NCI-H510A treated with DMSO at 0.1 percent for 48 hours (cell line): ENCODE measurements around the gene GLYATL1B.
"Not testable (repeated sequence)": the region's sequence is repeated elsewhere in the genome, so short reads cannot be mapped to it uniquely, and the experiment has no call there.

Experiments
- DNase-seq: peaks from one replicate; lab custom pipeline; 2025; lab: John Stamatoyannopoulos, UW

GLYATL1B gene

GRCh38 chr11:59086007-59086406, at the start of gene GLYATL1B:
TSS of gene GLYATL1B (plus strand) at chr11:59086307. CDS start at chr11:59086307, 0 bp downstream.
- not testable (repeated sequence) for DNase-seq

- DNase-seq, result not testable (repeated sequence)
These were observed 49.6 kb upstream of the GLYATL1B start for GRCh38 chr11:59036542-59036941.

GRCh38 chr11:59037434-59037833, 48.7 kb upstream of the GLYATL1B start:
- DNase-seq, result not testable (repeated sequence)

DNA sequence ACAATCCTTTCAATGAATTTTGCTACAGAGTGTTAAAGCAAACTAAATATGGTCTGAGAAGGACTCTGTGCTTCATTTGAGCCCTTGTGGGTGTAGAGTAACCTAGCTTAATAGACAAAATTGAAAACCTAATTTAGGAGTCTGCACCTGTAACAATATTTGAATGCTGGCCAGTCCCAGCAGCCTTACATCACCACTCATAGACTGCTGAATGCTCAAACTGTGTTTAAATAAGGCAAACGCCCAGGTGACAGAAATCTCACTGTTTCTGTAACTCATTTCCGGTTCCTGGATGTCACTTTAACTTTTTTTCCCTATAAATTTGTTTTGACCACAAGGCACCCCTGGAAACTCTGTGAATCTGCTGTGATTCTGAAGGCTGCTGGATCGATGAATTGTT, 45.5 kb upstream of the GLYATL1B start:
- DNase-seq, result peak; percentile 52

GRCh38 chr11:59051383-59051782, 34.7 kb upstream of the GLYATL1B start:
- not testable (repeated sequence) for DNase-seq

DNA sequence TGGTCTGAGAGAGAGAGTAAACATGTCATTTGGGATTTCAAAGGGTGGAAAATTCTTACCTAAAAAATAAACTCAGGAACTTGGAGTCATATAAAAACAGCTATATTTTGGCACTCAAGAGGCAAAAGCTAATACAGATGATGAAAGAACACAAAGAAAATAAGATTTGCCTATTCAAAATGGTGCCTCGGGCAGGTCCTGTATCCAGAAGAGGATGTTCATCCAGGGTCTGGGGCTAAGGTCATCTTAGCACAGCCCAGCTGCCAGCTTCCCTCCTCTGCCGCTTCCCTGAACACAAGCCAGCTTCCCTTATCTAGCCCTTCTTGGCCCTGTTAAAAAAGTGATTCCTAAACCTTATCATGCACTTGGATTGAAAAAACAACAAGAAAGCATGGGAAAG, 33.8 kb upstream of the GLYATL1B start:
- DNase-seq, result not testable (repeated sequence)

- no peak for DNase-seq
These were observed 32.7 kb upstream of the GLYATL1B start for GRCh38 chr11:59053387-59053786.

DNA sequence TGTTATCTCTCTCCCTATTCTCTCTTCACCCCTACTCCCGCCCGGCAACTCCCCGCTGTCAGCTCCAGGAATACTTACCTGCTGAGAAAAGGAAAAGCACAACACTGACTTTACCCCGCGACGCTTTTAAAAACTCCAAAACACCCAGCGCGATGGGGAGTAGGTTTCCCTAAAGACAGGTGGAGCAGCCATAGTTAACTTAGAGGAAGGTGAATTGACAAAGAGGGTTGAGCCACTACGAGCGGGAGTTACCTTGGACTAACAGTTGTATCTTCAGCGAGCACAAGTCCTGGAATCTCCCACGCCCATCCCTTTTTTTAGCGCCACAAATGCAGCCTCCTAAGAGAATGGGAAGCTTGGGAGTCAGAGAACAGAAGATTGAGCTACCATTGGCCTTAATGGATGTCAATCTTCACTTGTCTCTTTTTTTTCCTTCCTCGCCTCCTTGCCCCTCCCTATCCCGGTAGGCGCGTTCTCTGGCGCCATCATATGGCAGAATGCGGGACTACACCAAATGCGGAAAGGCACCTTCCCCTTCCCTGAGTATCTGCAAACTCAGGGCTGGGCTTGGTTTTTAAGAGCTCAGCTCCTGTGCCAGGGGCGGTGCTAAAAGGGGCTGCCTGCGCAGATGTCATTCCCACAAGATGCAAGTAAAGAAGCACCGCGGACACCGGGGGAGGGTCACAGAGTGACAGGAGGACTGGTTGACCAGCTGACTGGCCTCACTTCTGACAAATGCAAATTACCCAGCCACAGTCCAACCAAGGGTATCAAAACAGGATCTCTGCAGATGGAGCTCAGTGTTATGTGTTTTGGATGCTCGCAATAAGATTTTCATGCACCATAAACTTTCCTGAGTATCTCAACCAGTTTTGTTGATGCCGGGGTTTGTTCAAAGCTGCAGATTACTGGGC, 27.7 kb upstream of the GLYATL1B start:
- DNase-seq, result peak; percentile 77

DNA sequence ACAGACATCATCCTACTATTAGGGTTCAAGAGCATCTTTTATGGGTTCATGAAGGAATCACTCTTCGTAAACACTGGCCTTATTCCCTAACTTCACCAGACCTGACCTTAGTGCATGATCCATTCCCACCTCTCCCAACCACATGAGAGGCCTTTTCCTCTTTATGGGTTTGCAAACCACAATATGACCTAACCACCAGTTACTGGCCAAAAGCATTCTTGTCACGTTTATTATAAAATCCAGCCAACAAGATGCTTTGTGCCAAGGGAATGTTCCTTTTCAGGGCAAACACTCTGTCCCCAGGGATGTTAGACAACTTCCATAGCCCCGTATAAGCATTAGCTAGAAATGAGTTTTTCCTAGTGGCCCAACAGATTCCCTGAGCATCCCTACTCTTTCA, 26.0 kb upstream of the GLYATL1B start:
- DNase-seq, result not testable (repeated sequence)

- no peak for DNase-seq
These were observed 23.2 kb upstream of the GLYATL1B start for GRCh38 chr11:59062602-59063529.

DNA sequence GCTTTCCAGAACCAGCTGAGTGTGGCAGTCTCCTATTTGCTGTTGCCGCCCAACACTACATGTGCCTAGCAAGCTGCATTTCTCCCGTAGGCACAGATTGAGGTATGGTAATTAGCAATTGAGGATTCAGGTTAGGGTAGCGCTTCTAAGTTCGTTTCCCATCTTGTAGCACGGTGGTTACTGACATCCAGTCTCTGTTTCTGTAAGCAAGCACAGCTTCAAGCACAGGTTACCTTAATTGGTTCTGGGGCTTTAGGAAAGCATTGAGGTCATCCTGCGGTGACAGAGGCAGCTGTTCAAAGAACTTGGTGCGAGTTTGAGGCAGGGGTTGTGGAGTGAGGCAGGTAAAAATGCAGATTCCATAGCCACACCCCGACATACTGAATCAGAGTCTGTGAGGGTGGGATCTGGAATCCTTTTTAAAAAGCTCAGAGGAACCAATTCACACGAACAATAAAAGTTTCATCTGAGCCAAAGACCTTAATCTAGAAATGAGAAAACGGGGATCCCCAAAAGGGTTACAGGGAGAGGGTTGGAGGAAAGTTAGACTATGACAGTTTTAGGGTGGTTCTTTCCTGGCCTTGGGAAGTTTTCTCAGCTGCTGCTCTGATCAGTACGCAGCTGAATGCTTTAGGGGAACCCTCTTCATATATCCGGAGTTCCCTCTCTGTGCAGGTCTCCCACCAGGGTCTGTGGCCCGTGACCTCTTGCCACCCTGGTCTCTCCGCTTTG, 21.9 kb upstream of the GLYATL1B start:
- DNase-seq, result not testable (repeated sequence)

GRCh38 chr11:59069087-59069486, 17.0 kb upstream of the GLYATL1B start:
- no peak for DNase-seq

DNA sequence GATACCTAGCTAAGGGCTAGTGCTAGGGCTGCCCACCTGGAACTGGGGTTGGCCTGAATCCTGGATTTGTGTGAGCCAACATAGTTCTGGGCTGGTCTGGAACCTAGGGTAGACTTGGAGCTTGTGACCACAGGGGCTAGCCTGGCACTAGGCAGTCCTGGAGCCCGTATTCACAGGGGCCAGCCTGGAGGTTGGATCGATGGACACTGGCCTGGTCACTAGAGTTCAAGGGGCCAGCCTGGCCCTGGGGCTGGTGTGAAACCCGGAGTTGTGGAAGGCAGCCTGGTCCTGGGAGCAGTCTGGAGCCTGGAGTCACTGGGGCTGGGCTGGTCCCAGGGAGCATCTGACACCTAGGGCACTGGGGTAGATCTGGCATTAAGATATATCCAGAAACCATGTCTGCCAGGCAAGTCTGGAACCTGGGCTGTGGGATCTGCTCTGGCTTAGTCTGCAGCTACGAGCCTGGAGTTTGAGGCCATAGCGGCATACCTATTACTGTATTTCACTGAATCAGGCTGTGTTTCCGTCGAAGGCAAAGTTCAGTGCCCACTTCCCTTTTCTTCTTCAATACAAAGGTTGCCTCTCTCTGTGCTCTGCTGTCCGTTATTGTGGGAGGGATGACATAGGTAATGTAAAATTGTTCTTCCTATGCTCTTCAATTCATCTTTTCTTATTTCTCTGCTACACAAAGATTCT, 9.1 kb upstream of the GLYATL1B start:
- DNase-seq, result no peak

GRCh38 chr11:59078435-59078834, 7.7 kb upstream of the GLYATL1B start:
- no peak for DNase-seq

GRCh38 chr11:59079086-59079485, 7.0 kb upstream of the GLYATL1B start:
- no peak for DNase-seq

DNA sequence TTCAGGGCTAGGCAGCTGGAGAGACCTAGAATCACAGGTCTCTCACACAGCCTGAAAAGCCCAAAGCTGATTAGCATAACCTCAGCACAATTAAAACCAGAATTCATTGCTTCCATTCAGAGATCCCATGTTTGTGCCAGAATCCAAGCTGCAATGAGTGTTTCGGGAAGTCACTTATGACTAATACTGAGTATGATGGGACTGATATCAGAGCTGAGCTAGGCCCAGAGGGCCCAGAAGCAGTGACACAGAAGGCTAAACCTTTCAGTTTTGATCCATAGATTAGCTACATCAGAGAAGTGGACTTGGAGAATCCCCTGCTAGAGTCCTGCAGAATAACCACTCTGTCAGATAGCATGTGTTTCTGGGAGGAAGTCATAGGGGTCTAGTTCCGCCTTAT, 5.7 kb upstream of the GLYATL1B start:
- not testable (repeated sequence) for DNase-seq

GRCh38 chr11:59081430-59082020, 4.6 kb upstream of the GLYATL1B start:
- not testable (repeated sequence) for DNase-seq

DNA sequence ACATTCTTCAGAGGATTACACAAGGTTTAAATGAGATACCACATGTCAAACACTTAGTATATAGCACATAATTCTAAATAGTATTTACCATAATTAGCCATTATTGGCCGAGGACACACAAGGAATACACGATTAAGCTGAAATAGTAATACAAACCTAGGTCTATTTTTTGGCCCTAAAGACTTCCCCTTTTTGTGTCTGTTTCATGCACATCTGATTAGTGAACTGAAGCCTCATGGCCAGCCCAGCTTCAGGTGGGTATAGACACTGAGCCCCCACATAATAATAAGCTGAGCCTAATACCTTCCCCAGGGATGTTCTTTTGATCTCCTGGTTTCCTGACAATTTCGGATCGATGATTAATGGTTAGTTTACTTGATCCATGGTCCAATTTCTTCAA, 2.1 kb downstream of the GLYATL1B start:
- no peak for DNase-seq

GRCh38 chr11:59093576-59093975, 7.5 kb downstream of the GLYATL1B start:
- not testable (repeated sequence) for DNase-seq

DNA sequence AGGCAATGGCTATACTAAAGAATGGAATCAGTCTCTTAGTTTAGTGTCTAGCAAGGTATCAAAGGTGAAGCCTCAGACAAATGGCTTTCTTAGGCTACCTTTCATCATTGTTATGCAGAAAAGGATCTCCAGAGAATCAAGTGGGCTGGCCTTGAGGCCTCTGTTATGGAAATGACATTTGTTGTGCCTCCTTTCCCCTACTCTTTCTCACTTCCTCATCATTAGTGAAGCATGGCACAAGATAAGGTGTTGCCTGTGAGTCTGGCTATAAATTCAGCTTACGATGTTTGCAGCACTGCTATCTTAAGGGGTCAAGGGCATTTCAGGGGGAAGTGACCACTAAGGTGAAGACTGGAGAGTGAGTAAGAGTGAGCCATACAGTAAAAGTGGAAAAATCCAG, 9.1 kb downstream of the GLYATL1B start:
- not testable (repeated sequence) for DNase-seq
